Mesenchymal stem cell (in vitro differentiated cells and primary cell): ENCODE data around the gene CLDN6.
A peak's percentile ranks its signal among the peaks of the same experiment; 100 is the strongest.

Experiments used
- DNase-seq: peaks from one replicate; pipeline ENCODE4 v3.0.0-alpha.2; 2013
- H2AFZ ChIP-seq: one replicate; pipeline ENCODE4 v1.6.1; 2013; ENCODE audit warnings: low read depth, mild to moderate bottlenecking, control low read depth, inconsistent platforms, low read length, moderate library complexity
- H2AK5ac ChIP-seq: 2 replicates; pipeline ENCODE4 v1.6.1; 2013; ENCODE audit warnings: low read length, moderate library complexity, mild to moderate bottlenecking, inconsistent platforms; ENCODE audit not compliant: severe bottlenecking
- H2BK120ac ChIP-seq: one replicate; pipeline ENCODE4 v1.6.1; 2013; ENCODE audit warnings: low read depth, mild to moderate bottlenecking, inconsistent platforms, low read length, moderate library complexity
- H2BK12ac ChIP-seq, 2 experiments: one replicate each; pipeline ENCODE4 v1.6.1; 2013; ENCODE audit warnings: inconsistent platforms in 2 of 2, low read length in 2 of 2, mild to moderate bottlenecking in 2 of 2, moderate library complexity in 2 of 2, control low read depth in 1 of 2
- H2BK15ac ChIP-seq: one replicate; pipeline ENCODE4 v1.6.1; 2013; ENCODE audit warnings: mild to moderate bottlenecking, low read depth, inconsistent platforms; ENCODE audit not compliant: poor library complexity, severe bottlenecking
- H2BK5ac ChIP-seq: 2 replicates; pipeline ENCODE4 v1.6.1; 2013; ENCODE audit warnings: low read depth, mild to moderate bottlenecking, low read length, control low read depth, inconsistent platforms; ENCODE audit not compliant: poor library complexity, severe bottlenecking
- H3K14ac ChIP-seq, 2 experiments: one replicate each; pipeline ENCODE4 v1.6.1; 2013; ENCODE audit warnings: inconsistent platforms in 2 of 2, low read length in 2 of 2, control low read depth in 1 of 2, mild to moderate bottlenecking in 1 of 2, moderate library complexity in 1 of 2
- H3K18ac ChIP-seq, 2 experiments: one replicate each; pipeline ENCODE4 v1.6.1; 2013; ENCODE audit warnings: inconsistent platforms in 2 of 2, low read length in 2 of 2, control low read depth in 1 of 2, low read depth in 1 of 2, mild to moderate bottlenecking in 1 of 2
- H3K23ac ChIP-seq, 2 experiments: one replicate each; pipeline ENCODE4 v1.6.1; 2013; ENCODE audit warnings: inconsistent platforms in 2 of 2, low read length in 2 of 2, mild to moderate bottlenecking in 2 of 2, moderate library complexity in 2 of 2, control low read depth in 1 of 2
- H3K27ac ChIP-seq: 2 replicates; pipeline ENCODE4 v1.5.1; 2013; ENCODE audit warnings: mild to moderate bottlenecking, moderate library complexity, low read length, control low read depth, inconsistent platforms; ENCODE audit not compliant: poor library complexity, severe bottlenecking
- H3K27me3 ChIP-seq, 2 experiments: 2 replicates each; pipeline versions ENCODE4 v1.6.1 to v1.7.0; 2013; ENCODE audit warnings: low read length in 2 of 2, mild to moderate bottlenecking in 2 of 2, moderate library complexity in 2 of 2, control low read depth in 1 of 2, inconsistent platforms in 1 of 2; ENCODE audit not compliant: control insufficient read depth in 1 of 2, insufficient read depth in 1 of 2
- H3K36me3 ChIP-seq, 2 experiments: 2 replicates each; pipeline versions ENCODE4 v1.6.1 to v1.7.0; 2013; ENCODE audit warnings: low read length in 2 of 2, control low read depth in 1 of 2, inconsistent platforms in 1 of 2, low read depth in 1 of 2, mild to moderate bottlenecking in 1 of 2; ENCODE audit not compliant: insufficient read depth in 2 of 2, control insufficient read depth in 1 of 2
- H3K4ac ChIP-seq, 2 experiments: one replicate each; pipeline ENCODE4 v1.6.1; 2013; ENCODE audit warnings: inconsistent platforms in 2 of 2, low read length in 2 of 2, mild to moderate bottlenecking in 2 of 2, moderate library complexity in 2 of 2, control low read depth in 1 of 2, low read depth in 1 of 2
- H3K4me1 ChIP-seq: 2 replicates; pipeline ENCODE4 v1.6.1; 2013; ENCODE audit warnings: low read depth, low read length, control low read depth; ENCODE audit not compliant: control insufficient read depth, insufficient read depth
- H3K4me2 ChIP-seq: 2 replicates; pipeline ENCODE4 v1.6.1; 2013; ENCODE audit warnings: low read length, mild to moderate bottlenecking, inconsistent platforms; ENCODE audit not compliant: poor library complexity, severe bottlenecking
- H3K4me3 ChIP-seq, 2 experiments: 2 replicates each; pipeline versions ENCODE4 v1.5.1 to v1.7.0; 2013; ENCODE audit warnings: low read length in 2 of 2, mild to moderate bottlenecking in 2 of 2, control low read depth in 1 of 2, low read depth in 1 of 2; ENCODE audit not compliant: insufficient read depth in 1 of 2
- H3K79me1 ChIP-seq: replicated peaks from 2 replicates; pipeline ENCODE4 v1.6.1; 2013; ENCODE audit warnings: mild to moderate bottlenecking, control low read depth, low read length, inconsistent platforms; ENCODE audit not compliant: poor library complexity, severe bottlenecking
- H3K9ac ChIP-seq: 2 replicates; pipeline ENCODE4 v1.7.0; 2013; ENCODE audit warnings: mild to moderate bottlenecking, low read length, moderate library complexity
- H3K9me3 ChIP-seq: 2 replicates; pipeline ENCODE4 v1.7.0; 2013; ENCODE audit warnings: mild to moderate bottlenecking, low read length; ENCODE audit not compliant: control insufficient read depth
- H4K8ac ChIP-seq: one replicate; pipeline ENCODE4 v1.6.1; 2013; ENCODE audit warnings: inconsistent platforms, mild to moderate bottlenecking, low read length, moderate library complexity
- H4K91ac ChIP-seq: one replicate; pipeline ENCODE4 v1.6.1; 2013; ENCODE audit warnings: mild to moderate bottlenecking, low read length, inconsistent platforms
- WGBS: methylation state at CpG from one replicate; pipeline ENCODE4 v1.1.7; 2013; ENCODE audit warnings: mixed read lengths; 5-methylcytosine and 5-hydroxymethylcytosine counted together

Gene CLDN6

GRCh38 chr16:2969545-2970521, 48.1 kb downstream of the CLDN6 start:
- Histone ChIP-seq H2BK15ac (peak overlapping the region; percentile 19), H3K14ac (peak overlapping the region in 1 of 2 experiments; percentile 95), H3K9me3 (no peaks in the 10 kb centered on the region), H2AFZ (peak overlapping the region; percentile 92), H3K27ac (no peak overlapping the region), H3K4ac (peak overlapping the region; percentile 42 to 56), H3K18ac (peak overlapping the region in 1 of 2 experiments; percentile 85), H3K79me1 (peaks cover 11% of the 10 kb centered on the region), H3K23ac (peak overlapping the region in 1 of 2 experiments; percentile 99), H3K4me2 (peak overlapping the region; percentile 100), H4K91ac (no peak overlapping the region), H2BK12ac (no peak overlapping the region), H2BK120ac (peak overlapping the region; percentile 44), H4K8ac (no peak overlapping the region), H3K4me3 (peak overlapping the region; percentile 80 to 83), H3K27me3 (peaks cover 24 to 36% of the 10 kb centered on the region in 2 experiments), H3K4me1 (peaks cover 44% of the 10 kb centered on the region), H3K36me3 (peaks cover 0 to 32% of the 10 kb centered on the region in 2 experiments), H2BK5ac (peak overlapping the region; percentile 45), H2AK5ac (no peak overlapping the region), H3K9ac (peak overlapping the region; percentile 48)
- peak; percentile 74 for DNase-seq
- 2% methylated on average over 56 of the region's 83 CpGs for WGBS

GRCh38 chr16:2968738-2969544, 49.0 kb downstream of the CLDN6 start, which contains the start of gene PAQR4:
TSS of gene PAQR4 (plus strand) at chr16:2969348. CDS start at chr16:2969675, 327 bp downstream.
- Histone ChIP-seq H3K4me2 (peak within 1 kb of the TSS; percentile 100), H4K8ac (no peak within 1 kb of the TSS), H3K27me3 (peaks cover 30 to 45% of the 10 kb centered on the region in 2 experiments), H3K36me3 (peaks cover 0 to 23% of the 10 kb centered on the region in 2 experiments), H3K23ac (peak within 1 kb of the TSS in 1 of 2 experiments; percentile 99), H2BK120ac (peak within 1 kb of the TSS; percentile 44), H3K79me1 (peaks cover 11% of the 10 kb centered on the region), H2AFZ (peak within 1 kb of the TSS; percentile 92), H3K27ac (no peak within 1 kb of the TSS), H4K91ac (no peak within 1 kb of the TSS), H2BK12ac (no peak within 1 kb of the TSS), H3K9me3 (no peaks in the 10 kb centered on the region), H2BK5ac (no peak within 1 kb of the TSS), H3K4me3 (peak within 1 kb of the TSS; percentile 80 to 83), H3K18ac (peak within 1 kb of the TSS in 1 of 2 experiments; percentile 85), H2AK5ac (no peak within 1 kb of the TSS), H3K4ac (peak within 1 kb of the TSS; percentile 42 to 56), H3K9ac (peak within 1 kb of the TSS; percentile 48), H3K4me1 (peaks cover 51% of the 10 kb centered on the region), H2BK15ac (peak within 1 kb of the TSS; percentile 15), H3K14ac (peak within 1 kb of the TSS in 1 of 2 experiments; percentile 95)
- DNase-seq = peak; percentile 88
- WGBS = 2% methylated on average over 94 of the region's 98 CpGs

- Histone ChIP-seq H3K4me1 (peaks cover 57% of the 10 kb centered on the region), H2BK15ac (no peak overlapping the region), H3K4me3 (peak overlapping the region in 1 of 2 experiments; percentile 80), H3K14ac (no peak overlapping the region), H2AK5ac (no peak overlapping the region), H3K27ac (no peak overlapping the region), H3K4me2 (peak overlapping the region; percentile 100), H3K23ac (no peak overlapping the region), H3K9ac (no peak overlapping the region), H3K4ac (no peak overlapping the region), H2BK12ac (no peak overlapping the region), H3K27me3 (peaks cover 36 to 50% of the 10 kb centered on the region in 2 experiments), H3K18ac (no peak overlapping the region), H4K8ac (no peak overlapping the region), H2BK5ac (no peak overlapping the region), H2AFZ (no peak overlapping the region), H3K9me3 (no peaks in the 10 kb centered on the region), H3K36me3 (peaks cover 0 to 19% of the 10 kb centered on the region in 2 experiments), H2BK120ac (no peak overlapping the region), H4K91ac (no peak overlapping the region), H3K79me1 (peaks cover 11% of the 10 kb centered on the region)
- no peak for DNase-seq
- WGBS = 51% methylated on average over 18 of the region's 18 CpGs
Observed at GRCh38 chr16:2968368-2968737, 49.6 kb downstream of the CLDN6 start.
